GM18520 (cell line): ENCODE measurements around the gene TCP10L.
A peak's percentile ranks its signal among the peaks of the same experiment; 100 is the strongest.
"Not testable (repeated sequence)": the region's sequence is repeated elsewhere in the genome, so short reads cannot be mapped to it uniquely, and the experiment has no call there.

ENCODE experiments used
- ATAC-seq: cut with Tn5 transposase; IDR thresholded peaks from one replicate; pipeline ENCODE4 v1.9.1; 2021; ENCODE audit not compliant: unreplicated experiment

Gene TCP10L, protein sequence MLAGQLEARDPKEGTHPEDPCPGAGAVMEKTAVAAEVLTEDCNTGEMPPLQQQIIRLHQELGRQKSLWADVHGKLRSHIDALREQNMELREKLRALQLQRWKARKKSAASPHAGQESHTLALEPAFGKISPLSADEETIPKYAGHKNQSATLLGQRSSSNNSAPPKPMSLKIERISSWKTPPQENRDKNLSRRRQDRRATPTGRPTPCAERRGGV

DNA sequence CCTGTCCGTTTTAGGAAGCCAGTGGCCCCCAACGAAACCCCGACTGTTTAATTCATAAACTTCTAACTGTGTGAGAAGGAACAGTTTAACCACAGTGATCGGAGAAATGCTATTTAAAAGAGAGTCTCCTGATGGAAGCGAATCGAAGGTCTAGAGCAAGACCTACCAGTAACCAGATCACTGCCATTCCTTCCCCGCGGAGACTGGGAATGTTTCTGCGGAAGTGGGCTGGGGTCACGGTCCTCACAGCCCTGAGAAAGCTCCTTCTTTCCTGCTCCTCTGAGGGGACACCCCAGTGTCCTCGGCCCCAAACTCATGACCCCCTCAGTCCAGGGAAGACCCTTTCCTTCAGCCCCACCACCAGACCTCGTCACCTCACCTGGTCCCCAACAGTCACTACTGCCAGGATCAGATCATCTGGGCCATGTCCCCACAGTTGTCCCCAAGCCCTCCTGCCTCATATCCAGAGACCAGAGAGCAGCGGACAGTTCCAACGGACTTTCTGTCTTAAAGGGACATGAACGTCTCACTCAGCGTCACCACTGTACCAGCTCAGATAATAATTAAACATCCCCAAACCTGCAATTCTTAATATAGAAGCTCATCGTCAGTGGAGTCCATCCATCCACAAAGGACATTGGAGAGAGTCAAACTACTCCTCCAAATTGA is at the start of gene TCP10L:
TCP10L (minus strand) TSS at position 482 of the 669 bp plus-strand sequence. CDS start 1,219 bp downstream, outside the sequence.
- no peak for ATAC-seq

DNA sequence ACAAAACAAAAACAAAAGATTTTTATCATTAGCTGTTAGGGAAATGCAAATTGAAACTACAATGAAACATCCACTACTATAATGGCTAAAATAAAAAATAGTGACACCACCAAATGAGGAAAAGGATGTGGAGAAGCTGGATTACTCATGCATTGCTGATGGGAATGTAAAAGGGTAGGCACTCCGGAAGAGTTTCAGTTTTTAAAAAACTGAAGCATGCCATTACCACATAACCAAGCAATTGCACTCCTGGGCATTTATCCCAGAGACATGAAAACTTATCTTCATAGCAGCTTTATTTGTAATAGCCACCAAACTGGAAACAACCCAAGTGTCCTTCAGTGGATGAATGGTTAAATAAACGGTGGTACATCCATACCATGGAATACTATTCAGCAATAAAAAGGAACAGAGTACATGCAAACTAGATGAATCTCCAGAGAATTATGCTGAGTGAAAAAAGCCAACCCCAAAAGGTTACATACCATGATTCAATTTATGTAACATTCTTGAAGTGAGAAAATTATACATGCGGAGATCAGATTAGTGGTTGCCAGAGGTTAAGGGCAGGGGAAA is 41.4 kb upstream of the TCP10L start:
- no peak for ATAC-seq

- not testable (repeated sequence) for ATAC-seq
Observed at GRCh38 chr21:32618218-32618617, 32.9 kb upstream of the TCP10L start.

GRCh38 chr21:32613436-32614043 is 28.2 kb upstream of the TCP10L start:
- ATAC-seq, result no peak

DNA sequence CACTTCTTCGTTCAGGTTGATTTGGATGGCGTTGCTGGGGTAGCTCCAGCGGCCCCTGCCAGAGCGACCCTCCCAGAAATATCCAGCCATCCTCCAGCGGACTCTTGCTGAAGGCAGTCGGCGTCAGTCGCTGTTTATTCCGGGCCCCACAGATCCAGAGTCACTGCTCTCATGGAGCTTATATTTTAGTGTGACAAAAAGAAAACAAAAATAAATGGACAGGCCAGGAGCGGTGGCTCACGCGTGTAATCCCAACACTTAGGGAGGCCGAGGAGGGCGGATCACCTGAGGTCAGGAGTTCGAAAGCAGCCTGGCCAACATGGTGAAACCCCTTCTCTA is 27.6 kb upstream of the TCP10L start:
- ATAC-seq, result no peak

GRCh38 chr21:32612075-32612998 is 27.0 kb upstream of the TCP10L start, which contains the start of gene CFAP298:
Gene CFAP298, minus strand, starts transcription at chr21:32612377. Its CDS starts 134 bp downstream, at chr21:32612243.
- peak; percentile 96 for ATAC-seq

GRCh38 chr21:32611471-32611997 is 26.2 kb upstream of the TCP10L start:
- ATAC-seq, result no peak

DNA sequence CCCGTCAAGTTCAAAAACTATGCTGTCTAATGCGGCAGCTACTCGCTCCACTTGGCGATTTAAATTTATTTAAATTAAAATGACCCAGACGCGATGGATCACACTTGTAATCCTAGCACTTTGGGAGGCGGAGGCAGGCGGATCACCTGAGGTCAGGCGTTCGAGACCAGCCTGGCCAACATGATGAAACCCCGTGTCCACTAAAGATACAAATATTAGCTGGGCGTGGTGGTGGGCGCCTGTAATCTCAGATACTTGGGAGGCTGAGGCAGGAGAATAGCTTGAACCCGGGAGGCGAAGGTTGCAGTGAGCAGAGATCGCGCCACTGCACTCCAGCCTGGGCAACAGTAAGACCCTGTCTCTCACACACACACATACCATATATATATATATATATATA is 25.6 kb upstream of the TCP10L start:
- not testable (repeated sequence) for ATAC-seq

DNA sequence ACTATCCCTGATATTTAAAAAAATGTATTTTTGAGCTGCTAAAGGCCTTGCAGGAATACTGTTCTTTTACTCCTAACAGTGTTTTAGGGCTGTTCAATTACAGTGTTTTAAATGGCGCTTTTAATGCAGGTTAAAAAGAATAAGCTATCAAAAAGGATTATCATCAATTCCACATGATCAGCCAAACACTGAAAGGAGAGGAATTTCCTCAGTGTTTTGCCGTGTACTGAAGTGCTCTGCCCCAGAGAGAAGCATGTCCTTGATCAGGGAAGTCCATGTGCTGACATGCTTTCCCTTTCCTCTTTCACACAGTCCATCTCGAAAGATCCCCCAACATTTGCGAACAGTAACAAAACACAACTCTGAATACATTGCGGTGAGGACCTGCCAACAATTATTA is 23.5 kb upstream of the TCP10L start:
- ATAC-seq, result no peak

DNA sequence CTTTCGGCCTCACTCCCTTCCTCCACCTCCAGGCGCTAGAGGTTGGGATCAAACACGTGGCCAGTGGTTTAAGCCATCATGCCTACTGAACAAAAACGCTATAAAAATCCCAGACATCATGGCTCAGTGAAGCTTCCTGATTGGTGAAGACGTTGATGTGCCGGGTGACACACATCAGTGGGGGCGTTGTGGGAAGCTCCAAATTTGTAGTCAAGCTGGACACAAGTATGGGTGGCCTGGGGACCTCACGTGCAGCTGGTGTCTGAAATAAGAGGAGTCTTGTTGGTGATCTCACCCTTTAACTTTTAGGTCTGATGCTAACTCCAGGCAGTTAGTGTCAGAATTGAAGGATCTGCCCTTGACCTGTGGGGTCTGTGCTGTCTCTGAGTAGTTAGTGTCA is 20.1 kb upstream of the TCP10L start:
- ATAC-seq, result no peak

DNA sequence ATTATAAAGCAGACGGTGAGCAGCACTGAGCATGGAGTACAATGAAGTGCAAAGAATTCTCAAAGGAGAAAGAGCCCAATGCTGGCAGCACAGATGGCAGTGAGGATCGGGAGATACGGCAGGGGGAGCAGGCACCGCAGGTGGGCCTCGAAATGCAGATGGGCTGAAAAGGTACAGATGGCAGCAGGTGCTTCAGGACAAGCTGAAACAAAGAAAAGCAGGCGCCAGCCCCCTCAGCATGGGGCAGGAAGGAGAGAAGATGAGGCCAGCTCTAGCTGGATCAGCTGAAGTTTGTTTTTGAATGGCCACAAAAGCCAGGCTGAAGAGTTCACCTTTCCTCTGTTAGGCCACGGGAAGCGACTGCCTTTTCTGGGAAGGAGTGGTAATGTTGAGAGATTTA is 19.1 kb upstream of the TCP10L start:
- ATAC-seq, result no peak

GRCh38 chr21:32603131-32603530 is 17.8 kb upstream of the TCP10L start:
- no peak for ATAC-seq

DNA sequence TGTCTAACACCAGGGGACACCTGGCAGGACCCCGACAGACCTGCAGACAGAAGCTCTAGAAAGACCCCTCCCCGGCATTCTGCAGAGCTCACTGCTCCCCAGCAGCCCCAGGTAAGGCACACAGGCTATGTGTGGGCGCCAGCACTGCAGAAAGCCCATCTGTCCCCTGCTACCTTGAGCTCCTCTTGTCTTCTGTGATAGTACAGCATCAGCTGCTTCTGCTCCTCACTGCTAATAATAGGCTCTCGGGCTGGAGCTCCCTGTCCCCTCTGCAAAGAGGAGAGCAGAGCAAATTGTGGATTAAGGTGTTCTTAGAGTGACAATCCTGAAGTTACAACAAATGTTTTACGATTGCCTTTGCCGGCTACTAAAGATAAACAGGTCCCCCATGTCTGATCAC is 16.8 kb upstream of the TCP10L start:
- ATAC-seq, result no peak

DNA sequence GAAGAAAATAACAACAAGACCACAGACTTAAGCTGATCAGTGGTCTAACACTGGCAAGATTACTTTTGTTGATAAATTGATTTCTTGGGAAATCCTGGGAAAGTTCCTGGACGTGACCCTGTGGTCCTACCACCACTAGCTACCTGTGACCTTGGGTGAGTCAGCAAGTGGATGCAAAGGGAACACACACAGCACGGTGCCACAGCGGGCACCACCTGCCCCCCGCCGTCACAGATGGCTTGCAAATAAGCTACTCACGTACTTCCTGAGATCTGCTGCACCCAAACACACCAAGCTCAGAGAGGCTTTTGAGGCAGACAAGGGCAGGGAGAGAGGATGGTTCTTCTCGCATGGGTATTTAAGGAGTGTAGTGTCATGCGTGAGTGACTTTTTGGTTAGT is 14.2 kb upstream of the TCP10L start:
- no peak for ATAC-seq

- no peak for ATAC-seq
Observed at GRCh38 chr21:32599091-32599490, 13.8 kb upstream of the TCP10L start.

- ATAC-seq, result no peak
Observed at GRCh38 chr21:32597205-32597604, 11.9 kb upstream of the TCP10L start.

DNA sequence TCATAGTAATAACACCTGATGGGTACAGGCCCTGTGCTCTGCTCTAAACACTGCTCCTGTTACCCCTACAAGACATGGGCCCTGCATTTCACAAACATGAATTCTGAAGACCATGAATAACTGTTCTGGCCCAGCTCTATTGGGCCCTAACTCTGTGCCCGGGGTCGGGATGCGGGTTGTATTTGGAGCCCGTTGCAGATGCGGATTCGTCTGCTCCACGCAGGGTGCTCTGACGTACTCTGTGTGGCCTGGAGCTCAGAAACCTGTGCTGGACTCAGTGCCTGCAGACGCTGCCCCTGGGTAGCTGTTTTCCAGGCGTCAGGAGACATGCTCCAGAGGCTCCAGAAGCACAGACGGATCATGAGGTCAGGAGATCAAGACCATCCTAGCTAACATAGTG is 10.1 kb upstream of the TCP10L start:
- no peak for ATAC-seq

DNA sequence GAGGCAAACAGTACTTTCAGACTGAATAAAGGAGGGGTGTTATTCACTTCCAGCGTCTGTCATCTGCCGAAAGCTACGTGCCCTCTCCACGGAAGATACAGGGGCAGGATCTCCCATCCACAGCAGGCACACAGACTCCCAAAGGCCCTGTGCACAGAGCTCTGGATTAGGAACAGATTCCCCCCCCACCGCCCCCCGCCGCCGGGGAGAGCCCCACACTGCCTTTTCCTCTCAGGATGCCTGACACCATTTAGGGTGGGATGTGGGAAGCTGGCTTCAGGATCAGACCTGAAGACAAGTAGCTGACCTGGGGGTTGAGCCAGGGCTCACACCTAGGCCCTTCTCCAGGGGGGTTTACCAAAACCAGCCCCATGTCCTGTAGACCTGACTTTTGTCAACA is 8.4 kb upstream of the TCP10L start:
- ATAC-seq, result no peak

DNA sequence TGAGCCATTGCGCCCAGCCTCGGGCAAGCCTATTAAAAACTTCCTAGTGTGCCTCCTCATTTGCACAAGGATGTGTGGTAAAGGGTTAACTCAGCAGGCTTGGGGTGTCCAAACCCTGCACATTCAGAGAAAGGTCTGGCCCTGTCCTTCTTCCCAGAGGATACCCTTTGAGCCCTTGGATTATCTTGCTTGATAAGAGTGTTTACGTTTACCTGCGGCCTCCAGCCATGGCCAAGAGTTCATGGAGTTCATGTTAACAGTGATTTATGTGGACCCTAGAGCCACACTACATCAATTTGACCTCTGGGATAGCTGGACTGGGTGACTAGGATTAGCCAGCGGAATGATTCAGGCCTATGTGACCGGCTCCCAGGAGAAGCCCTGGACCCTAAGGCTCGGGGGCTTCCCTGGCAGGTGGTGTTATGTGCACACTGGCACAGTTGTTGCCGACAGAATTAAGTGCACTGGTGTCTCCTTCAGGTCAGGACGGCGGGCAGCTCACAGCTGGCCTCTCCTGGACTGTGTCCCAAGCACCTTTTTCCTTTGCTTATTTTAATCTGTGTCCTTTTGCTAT is 7.7 kb upstream of the TCP10L start:
- no peak for ATAC-seq

DNA sequence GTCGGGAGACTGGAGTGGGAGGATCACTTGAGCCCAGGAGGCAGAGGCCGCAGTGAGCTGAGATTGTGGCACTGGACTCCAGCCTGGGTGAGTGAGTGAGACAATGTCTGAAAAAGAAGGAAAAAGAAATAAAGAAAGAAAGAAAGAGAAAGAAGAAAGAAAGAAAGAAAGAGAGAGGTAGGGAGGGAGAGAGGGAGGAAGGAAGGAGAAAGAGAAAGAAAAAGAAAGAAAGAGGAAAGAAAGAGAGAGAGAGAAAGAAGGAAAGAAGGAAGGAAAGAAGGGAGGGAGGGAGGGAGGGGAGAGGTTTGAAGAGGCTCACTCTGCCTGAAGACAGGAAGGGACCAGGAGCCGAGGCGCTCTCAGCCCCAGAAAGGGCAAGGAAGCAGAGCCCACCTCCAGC is 4.8 kb upstream of the TCP10L start:
- ATAC-seq, result no peak
